ENCODE data around the gene LDAH.

LDAH gene

GRCh38 chr2:20682167-20682920, 140.6 kb downstream of the LDAH start:
- no peak for DNase-seq (ENCODE audit: low read depth in 2 of 2)

- no peak for DNase-seq (ENCODE audit: low read depth in 2 of 2)
Measured at GRCh38 chr2:20680744-20681375, 142.0 kb downstream of the LDAH start.

GRCh38 chr2:20678780-20679179, 144.1 kb downstream of the LDAH start:
- no peak for DNase-seq (ENCODE audit: low read depth in 2 of 2)

DNA sequence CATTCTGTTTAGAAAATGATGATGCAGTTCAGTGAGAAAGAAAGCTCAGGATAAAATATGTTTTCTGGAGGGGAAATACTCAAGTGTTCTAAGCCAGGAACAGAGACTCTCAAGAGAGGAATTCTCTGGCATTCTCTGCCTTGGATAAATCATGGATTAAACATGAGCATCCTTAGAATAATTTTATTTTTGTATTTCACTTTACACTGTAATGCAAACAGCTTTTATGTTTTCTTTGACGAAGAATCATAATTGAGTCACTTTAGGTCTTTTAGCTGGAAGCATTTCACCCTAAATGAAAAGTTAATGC, 144.9 kb downstream of the LDAH start:
- no peak for DNase-seq (ENCODE audit: low read depth in 2 of 2)

DNA sequence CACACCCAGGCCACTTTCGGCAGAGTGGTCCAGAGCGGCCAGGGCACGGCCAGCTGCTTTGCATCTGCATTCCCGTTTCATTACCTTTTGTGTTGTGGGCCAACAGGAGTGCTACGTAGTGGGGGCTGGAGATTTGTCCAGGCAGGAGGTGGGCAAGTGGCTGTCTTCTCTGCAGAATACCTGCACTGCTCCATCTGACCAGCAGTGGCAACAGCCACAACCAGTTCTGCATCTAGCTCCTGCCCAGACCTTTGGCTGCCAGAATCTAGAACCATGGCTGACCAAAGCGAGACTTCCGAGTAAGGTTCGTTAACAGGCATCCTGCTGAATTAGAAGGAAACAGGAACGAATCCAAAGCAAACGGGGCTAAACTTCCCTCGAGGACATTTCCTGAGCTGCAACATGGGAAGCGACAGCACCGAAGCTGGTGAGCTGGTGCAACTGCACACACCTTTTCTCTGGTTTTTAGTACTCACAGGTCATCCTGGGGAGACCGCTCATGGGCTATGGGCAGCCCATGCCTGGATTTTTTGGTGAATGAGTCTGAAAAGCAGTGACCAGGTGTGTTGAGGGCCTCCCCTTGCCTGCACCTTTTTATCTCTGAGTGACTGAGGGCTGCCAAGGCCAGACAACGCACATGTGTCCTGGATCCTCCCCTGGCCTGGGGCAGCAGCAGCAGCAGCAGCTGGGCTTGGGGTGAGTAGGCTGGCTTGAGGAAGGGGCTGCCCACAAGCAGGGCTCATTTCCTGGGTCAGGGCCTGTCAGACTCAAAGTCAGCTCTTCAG, 145.4 kb downstream of the LDAH start:
- DNase-seq (ENCODE audit: low read depth in 2 of 2) = no peak

DNA sequence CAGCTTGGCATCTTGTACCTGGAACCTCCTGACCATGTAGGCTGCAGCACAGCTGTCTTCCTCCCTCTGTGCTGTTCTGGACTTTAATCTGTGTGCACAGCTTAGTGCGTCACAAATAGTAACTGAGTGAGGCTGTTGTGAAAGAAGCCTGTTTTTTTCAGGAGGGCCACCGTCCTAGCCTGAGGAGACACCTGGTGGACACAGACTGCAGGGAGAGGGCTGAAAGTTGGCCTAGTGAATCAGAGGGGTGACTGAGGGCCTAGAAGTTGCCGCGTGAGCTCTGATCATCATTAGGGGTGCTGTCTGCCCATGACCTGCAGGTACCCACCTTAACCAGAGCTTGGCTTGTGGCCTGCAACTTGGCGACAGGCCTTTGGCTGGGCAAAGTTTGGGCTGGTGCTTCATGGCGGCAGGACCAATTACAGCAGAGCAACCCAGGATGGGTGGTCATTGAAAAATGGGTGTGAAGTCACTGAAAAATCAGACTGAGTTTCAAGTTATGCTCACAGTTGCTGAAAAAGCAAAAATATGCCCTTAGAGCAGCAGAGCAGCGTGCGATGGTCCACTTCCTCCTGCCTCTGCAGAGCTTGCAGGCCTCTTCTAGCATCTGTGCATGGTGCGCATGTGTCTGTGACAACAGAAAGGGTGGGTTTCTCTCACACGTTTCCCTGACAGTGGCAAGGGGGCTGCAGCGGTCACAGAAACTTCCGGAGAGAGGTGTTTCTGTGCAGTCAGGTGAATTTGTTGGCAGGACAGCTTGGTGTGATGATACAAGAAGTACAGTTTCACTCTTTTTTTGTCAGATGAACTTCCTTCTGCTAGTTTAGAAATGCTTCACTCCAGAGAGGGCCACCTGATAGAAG, 146.3 kb downstream of the LDAH start:
- no peak for DNase-seq (ENCODE audit: low read depth in 2 of 2)

GRCh38 chr2:20675701-20676352, 147.1 kb downstream of the LDAH start:
- no peak for DNase-seq (ENCODE audit: low read depth in 2 of 2)

- no peak for DNase-seq (ENCODE audit: low read depth in 2 of 2)
Measured at GRCh38 chr2:20674974-20675679, 147.8 kb downstream of the LDAH start.

GRCh38 chr2:20674309-20674965, 148.5 kb downstream of the LDAH start:
- no peak for DNase-seq (ENCODE audit: low read depth in 2 of 2)

DNA sequence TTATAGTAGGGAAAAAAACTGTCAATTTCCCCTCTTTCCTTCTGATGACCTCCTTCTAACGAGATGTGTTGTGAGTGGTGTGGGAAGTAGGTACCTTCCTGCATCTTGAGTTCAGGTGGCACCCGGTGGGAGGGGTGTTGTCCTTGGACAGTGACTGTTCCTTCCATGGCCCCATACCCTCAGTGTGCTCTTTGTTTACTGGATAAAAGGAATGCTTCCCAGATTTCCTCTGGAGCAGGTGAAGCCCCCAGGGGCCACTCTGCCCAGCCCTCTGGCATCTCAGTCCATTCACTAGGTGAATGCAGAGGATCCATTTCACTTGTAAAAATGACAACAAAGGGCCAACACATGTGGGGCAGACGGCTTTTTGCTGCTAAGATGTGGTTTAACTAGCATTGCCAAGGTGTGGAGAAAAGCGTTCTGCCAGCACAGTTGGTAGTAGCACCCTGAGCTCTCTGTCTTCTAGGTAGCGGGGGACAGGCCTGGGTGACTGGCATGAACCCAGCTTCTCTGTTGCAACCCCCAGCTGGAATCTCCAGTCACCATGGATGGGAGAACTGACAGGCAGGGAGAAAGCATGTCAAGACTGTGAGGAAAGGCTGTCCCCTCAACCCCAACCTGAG, 149.1 kb downstream of the LDAH start:
- no peak for DNase-seq (ENCODE audit: low read depth in 2 of 2)

- no peak for DNase-seq (ENCODE audit: low read depth in 2 of 2)
Measured at GRCh38 chr2:20672201-20672951, 150.5 kb downstream of the LDAH start.

DNA sequence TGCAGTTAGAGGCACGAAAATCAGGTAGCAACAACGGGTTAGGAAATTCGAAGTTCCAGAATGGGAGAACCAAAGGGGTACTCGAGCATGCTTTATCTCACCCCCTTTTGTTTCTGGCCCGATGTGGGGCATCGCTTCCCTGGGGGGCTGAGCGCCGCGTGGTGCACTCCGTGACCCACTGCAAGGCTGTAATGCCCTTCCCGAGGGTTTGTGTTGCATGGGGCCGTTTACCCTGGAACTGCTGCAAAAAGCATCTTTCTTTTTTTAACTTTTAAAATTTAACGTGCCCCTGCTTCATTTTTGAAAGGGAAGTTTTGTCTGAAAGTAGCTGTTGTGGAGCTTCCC, 151.2 kb downstream of the LDAH start:
- DNase-seq (ENCODE audit: low read depth in 2 of 2) = no peak

GRCh38 chr2:20671036-20671735, 151.7 kb downstream of the LDAH start:
- no peak for DNase-seq (ENCODE audit: low read depth in 2 of 2)

- no peak for DNase-seq (ENCODE audit: low read depth in 2 of 2)
Measured at GRCh38 chr2:20670315-20671035, 152.4 kb downstream of the LDAH start.

DNA sequence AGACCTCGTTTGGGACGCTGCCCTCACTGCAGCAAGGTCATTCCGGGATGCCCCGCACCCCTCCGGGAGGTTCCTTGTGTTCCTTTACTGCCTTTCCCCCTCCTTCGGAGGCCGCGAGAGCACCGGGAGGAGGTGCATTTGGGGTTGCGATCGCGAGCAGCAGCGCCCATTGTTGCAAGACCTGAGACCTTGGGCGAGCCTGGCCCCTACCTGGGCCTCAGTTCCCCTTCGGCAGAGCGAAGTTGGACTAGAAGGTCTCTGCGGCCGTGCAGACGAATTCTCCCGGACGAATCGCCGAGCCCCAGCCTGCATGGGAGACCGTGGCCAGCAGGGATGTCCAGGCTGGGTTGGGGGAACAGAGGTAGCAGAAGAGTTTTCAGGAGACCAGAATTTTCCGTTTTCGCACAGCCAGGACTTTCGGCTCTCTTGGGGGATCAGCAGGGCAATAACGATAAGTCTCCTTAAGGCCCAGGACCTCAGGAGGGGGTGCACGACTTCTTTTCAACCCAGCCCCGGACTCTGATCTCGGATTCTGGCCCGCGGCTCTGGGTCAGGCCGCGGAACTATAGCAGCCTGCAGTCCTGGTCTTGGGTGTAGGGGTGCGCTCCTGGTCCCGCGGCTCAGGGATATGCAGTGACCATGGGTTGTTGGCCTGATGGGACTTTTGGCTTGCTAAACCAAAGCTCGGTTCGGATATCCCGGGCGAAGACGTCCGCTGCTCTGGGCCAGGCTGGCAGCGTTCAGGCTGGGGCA, 153.2 kb downstream of the LDAH start:
- DNase-seq (ENCODE audit: low read depth in 2 of 2) = no peak

- no peak for DNase-seq (ENCODE audit: low read depth in 2 of 2)
Measured at GRCh38 chr2:20668871-20669475, 153.9 kb downstream of the LDAH start.

DNA sequence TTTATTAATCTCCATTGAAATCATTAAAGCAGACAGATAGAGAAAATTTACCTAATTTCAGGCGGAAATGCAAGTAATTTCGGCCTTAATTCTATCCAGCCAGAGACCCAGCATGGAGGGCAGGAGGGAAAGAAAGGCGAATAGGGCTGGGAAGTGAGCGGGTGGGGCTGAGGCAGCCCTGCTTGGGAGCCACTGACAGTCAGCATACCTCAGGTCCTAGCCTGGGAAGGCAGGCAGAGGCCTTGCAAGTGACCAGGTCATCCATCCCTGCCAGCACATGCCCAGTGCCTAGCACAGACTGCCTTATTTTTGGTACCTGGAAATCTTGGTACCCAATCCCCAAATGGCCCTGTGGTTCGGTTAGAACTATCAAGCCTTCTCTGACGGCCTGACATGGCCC, 154.4 kb downstream of the LDAH start:
- DNase-seq (ENCODE audit: low read depth in 2 of 2) = no peak
